ENCODE measurements around the gene TSGA10IP. TPM values are rescaled to one million over a fixed set of nuclear protein-coding genes. Genes with fewer than 3 reads are reported as not detected.

Gene TSGA10IP
- total and polyA plus RNA-seq, 4 donors: 0.07 to 0.34 (median 0.27) TPM

- no peak within 1 kb of the TSS for H3K9ac ChIP-seq (ENCODE audit: insufficient read depth in 1 of 2, low read length in 2 of 2)
- peak within 1 kb of the TSS; percentile 59 for H3K4me3 ChIP-seq
- DNase-seq (peak; percentile 65 to 81 (median 65)), ATAC-seq (ENCODE audit: insufficient read depth, low FRiP score) (peak; percentile 89)
- peaks cover 0 to 56% (median 37%) of the 10 kb centered on the region in 3 donors for H3K27me3 ChIP-seq (ENCODE audit: control insufficient read depth in 3 of 3, insufficient read depth in 3 of 3, low read length in 2 of 3)
- H3K9me3 ChIP-seq (ENCODE audit: control insufficient read depth in 4 of 4, insufficient read depth in 3 of 4, low read length in 3 of 4): no peaks in the 10 kb centered on the region
- peak within 1 kb of the TSS; percentile 86 to 93 for H3K27ac ChIP-seq (ENCODE audit: low read depth in 1 of 2, low read length in 1 of 2)
- H3K4me1 ChIP-seq (ENCODE audit: control insufficient read depth in 5 of 5, insufficient read depth in 5 of 5, low read length in 5 of 5): peaks cover 0 to 4% (median 0%) of the 10 kb centered on the region in 5 donors
- WGBS, 2 donors: 2 to 3% methylated on average over 61 to 80 of the region's 80 CpGs
- no peaks in the 10 kb centered on the region for H3K36me3 ChIP-seq (ENCODE audit: control insufficient read depth in 4 of 4, insufficient read depth in 4 of 4, low read length in 4 of 4)
- TF ChIP-seq, protein P1, sequence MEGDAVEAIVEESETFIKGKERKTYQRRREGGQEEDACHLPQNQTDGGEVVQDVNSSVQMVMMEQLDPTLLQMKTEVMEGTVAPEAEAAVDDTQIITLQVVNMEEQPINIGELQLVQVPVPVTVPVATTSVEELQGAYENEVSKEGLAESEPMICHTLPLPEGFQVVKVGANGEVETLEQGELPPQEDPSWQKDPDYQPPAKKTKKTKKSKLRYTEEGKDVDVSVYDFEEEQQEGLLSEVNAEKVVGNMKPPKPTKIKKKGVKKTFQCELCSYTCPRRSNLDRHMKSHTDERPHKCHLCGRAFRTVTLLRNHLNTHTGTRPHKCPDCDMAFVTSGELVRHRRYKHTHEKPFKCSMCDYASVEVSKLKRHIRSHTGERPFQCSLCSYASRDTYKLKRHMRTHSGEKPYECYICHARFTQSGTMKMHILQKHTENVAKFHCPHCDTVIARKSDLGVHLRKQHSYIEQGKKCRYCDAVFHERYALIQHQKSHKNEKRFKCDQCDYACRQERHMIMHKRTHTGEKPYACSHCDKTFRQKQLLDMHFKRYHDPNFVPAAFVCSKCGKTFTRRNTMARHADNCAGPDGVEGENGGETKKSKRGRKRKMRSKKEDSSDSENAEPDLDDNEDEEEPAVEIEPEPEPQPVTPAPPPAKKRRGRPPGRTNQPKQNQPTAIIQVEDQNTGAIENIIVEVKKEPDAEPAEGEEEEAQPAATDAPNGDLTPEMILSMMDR (IDR thresholded peaks at IDR 0.05; ENCODE audit: control extremely low read depth, extremely low read depth): no peak
Measured at GRCh38 chr11:65900125-65900898, 45.0 kb upstream of the TSGA10IP start, which contains the start of gene FOSL1. Gene FOSL1 (minus strand): TSS chr11:65900388. CDS start chr11:65900339, 49 bp downstream.

GRCh38 chr11:65900899-65901180 lies 44.4 kb upstream of the TSGA10IP start:
- H3K27me3 ChIP-seq (ENCODE audit: control insufficient read depth in 3 of 3, insufficient read depth in 3 of 3, low read length in 2 of 3): peaks cover 0 to 56% (median 37%) of the 10 kb centered on the region in 3 donors
- TF ChIP-seq, protein P1 (IDR thresholded peaks at IDR 0.05; ENCODE audit: control extremely low read depth, extremely low read depth): no peak
- no peak for DNase-seq
- peak overlapping the region in 1 of 2 donors; percentile 93 for H3K27ac ChIP-seq (ENCODE audit: low read depth in 1 of 2, low read length in 1 of 2)
- H3K4me1 ChIP-seq (ENCODE audit: control insufficient read depth in 5 of 5, insufficient read depth in 5 of 5, low read length in 5 of 5): peaks cover 0 to 4% (median 0%) of the 10 kb centered on the region in 5 donors
- no peaks in the 10 kb centered on the region for H3K9me3 ChIP-seq (ENCODE audit: control insufficient read depth in 4 of 4, insufficient read depth in 3 of 4, low read length in 3 of 4)
- H3K36me3 ChIP-seq (ENCODE audit: control insufficient read depth in 4 of 4, insufficient read depth in 4 of 4, low read length in 4 of 4): no peaks in the 10 kb centered on the region
- H3K9ac ChIP-seq (ENCODE audit: insufficient read depth in 1 of 2, low read length in 2 of 2): no peak overlapping the region
- WGBS, 2 donors: 74 to 85% methylated on average over 11 of the region's 11 CpGs
- H3K4me3 ChIP-seq: no peak overlapping the region
- no peak for ATAC-seq (ENCODE audit: insufficient read depth, low FRiP score)

DNA sequence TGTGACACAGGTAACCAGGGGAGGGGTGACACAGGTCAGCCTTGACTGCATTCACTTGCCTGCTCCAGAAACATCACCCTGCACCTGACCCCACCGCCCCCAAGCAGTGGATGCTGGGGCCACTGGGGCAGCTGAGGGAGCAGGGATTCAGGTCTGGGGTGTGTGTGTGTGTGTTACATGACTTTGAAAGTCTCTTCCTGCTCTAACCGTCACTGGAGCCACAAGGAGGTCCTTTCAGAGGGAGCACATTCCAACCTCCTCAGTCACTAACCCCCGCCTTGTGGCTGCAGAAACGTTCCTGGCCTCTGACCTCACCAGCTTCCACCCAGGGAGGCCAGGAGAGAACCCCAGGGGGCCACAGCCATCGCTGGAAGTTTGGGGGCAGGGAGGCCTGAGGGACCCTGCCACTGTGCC lies 42.2 kb upstream of the TSGA10IP start:
- H3K27ac ChIP-seq (ENCODE audit: low read depth in 1 of 2, low read length in 1 of 2): peak overlapping the region in 1 of 2 donors; percentile 26
- ATAC-seq (ENCODE audit: insufficient read depth, low FRiP score): no peak
- H3K4me3 ChIP-seq: no peak overlapping the region
- no peaks in the 10 kb centered on the region for H3K36me3 ChIP-seq (ENCODE audit: control insufficient read depth in 4 of 4, insufficient read depth in 4 of 4, low read length in 4 of 4)
- TF ChIP-seq, protein P1 (IDR thresholded peaks at IDR 0.05; ENCODE audit: control extremely low read depth, extremely low read depth): no peak
- H3K9ac ChIP-seq (ENCODE audit: insufficient read depth in 1 of 2, low read length in 2 of 2): no peak overlapping the region
- H3K9me3 ChIP-seq (ENCODE audit: control insufficient read depth in 4 of 4, insufficient read depth in 3 of 4, low read length in 3 of 4): no peaks in the 10 kb centered on the region
- peaks cover 0 to 4% (median 0%) of the 10 kb centered on the region in 5 donors for H3K4me1 ChIP-seq (ENCODE audit: control insufficient read depth in 5 of 5, insufficient read depth in 5 of 5, low read length in 5 of 5)
- no peak for DNase-seq
- 18 to 25% methylated on average over 5 of the region's 5 CpGs for WGBS, 2 donors
- peaks cover 0 to 39% (median 27%) of the 10 kb centered on the region in 3 donors for H3K27me3 ChIP-seq (ENCODE audit: control insufficient read depth in 3 of 3, insufficient read depth in 3 of 3, low read length in 2 of 3)

All from lung (tissue), 12 donors.